Gastrocnemius medialis (tissue), 4 donors: ENCODE measurements around the gene NAXD. TPM values are rescaled to one million over a fixed set of nuclear protein-coding genes. Genes with fewer than 3 reads are reported as not detected.

ENCODE experiments used
- ATAC-seq, 2 donors: fragments of 150-250 bp; one replicate each; pipeline ENCODE4 v1.9.1; 2016
- DNase-seq, 2 donors: peaks; one replicate each; pipeline ENCODE4 v3.0.0-alpha.2; 2019
- H3K27ac ChIP-seq, 4 donors: fragments of 200-600 bp; sonication (generic); 1 replicate in 1 of 4; 2 replicates in 3 of 4; pipeline ENCODE4 v1.5.1; 2016 to 2018; ENCODE audit warnings: mild to moderate bottlenecking in 2 of 4, moderate library complexity in 1 of 4
- H3K27me3 ChIP-seq, 3 donors: fragments of 200-600 bp; sonication (generic) in 2 of 3; 1 replicate in 1 of 3; 2 replicates in 2 of 3; pipeline versions ENCODE4 v1.5.1 to v1.6.0; 2016 to 2019; ENCODE audit warnings: mild to moderate bottlenecking in 1 of 3, moderate library complexity in 1 of 3
- H3K36me3 ChIP-seq, 2 donors: fragments of 200-600 bp; sonication (generic) in 1 of 2; one replicate each; pipeline ENCODE4 v1.5.1; 2017 to 2018
- H3K4me1 ChIP-seq, 2 donors: fragments of 200-600 bp; sonication (generic) in 1 of 2; one replicate each; pipeline ENCODE4 v1.5.1; 2016 to 2017; ENCODE audit warnings: mild to moderate bottlenecking in 2 of 2
- H3K4me3 ChIP-seq, 4 donors: fragments of 200-600 bp; sonication (generic) in 3 of 4; 1 replicate in 1 of 4; 2 replicates in 3 of 4; pipeline ENCODE4 v1.5.1; 2016 to 2019; ENCODE audit warnings: mild to moderate bottlenecking in 2 of 4
- H3K9me3 ChIP-seq, 3 donors: fragments of 200-600 bp; sonication (generic) in 2 of 3; 1 replicate in 1 of 3; 2 replicates in 2 of 3; pipeline ENCODE4 v1.5.1; 2016 to 2019
- POLR2A ChIP-seq, 2 donors: fragments of 450-650 bp; IDR thresholded peaks; one replicate each; pipeline ENCODE4 v1.6.1; 2017; ENCODE audit warnings: antibody characterized with exemption in 2 of 2, mild to moderate bottlenecking in 2 of 2, moderate library complexity in 2 of 2
- in situ Hi-C, 4 donors: fragments of 200-750 bp; cut with MboI; loops; one replicate each; pipeline versions ENCODE4 v1.15.0 to v1.8.0; 2017; ENCODE audit warnings: low sequenced_read_pairs in 4 of 4
- intact Hi-C: fragments of 100-400 bp; cut with DNase I; formaldehyde crosslinking; loops from one replicate; pipeline ENCODE4 v1.15.1; 2023; ENCODE audit warnings: low total_unique reads
- total RNA-seq, 4 donors: library from RNA; depleted of rRNA; stranded (reverse); fragments of >200 nt; gene quantifications; one replicate each; pipeline versions ENCODE4 v1.1.0 to v1.2.3, GENCODE V29; 2016
- TF ChIP-seq, protein P1 (sequence below), 5 experiments: fragments of 450-650 bp in 3 of 5; fragments of 200-600 bp in 2 of 5; sonication (generic) in 2 of 5; IDR thresholded peaks in 4 of 5; conservative IDR thresholded peaks in 1 of 5; 1 replicate in 4 of 5; 2 replicates in 1 of 5; pipeline ENCODE4 v1.5.1; 2016 to 2019; ENCODE audit warnings: antibody characterized with exemption in 5 of 5, mild to moderate bottlenecking in 3 of 5, moderate library complexity in 3 of 5

The NAXD gene
- total RNA-seq, 4 donors from 2014 or later, result 17.9 to 24.7 (median 21.5) TPM

- TF ChIP-seq POLR2A (IDR thresholded peaks at IDR 0.05), result no peak
- TF ChIP-seq, protein P1, sequence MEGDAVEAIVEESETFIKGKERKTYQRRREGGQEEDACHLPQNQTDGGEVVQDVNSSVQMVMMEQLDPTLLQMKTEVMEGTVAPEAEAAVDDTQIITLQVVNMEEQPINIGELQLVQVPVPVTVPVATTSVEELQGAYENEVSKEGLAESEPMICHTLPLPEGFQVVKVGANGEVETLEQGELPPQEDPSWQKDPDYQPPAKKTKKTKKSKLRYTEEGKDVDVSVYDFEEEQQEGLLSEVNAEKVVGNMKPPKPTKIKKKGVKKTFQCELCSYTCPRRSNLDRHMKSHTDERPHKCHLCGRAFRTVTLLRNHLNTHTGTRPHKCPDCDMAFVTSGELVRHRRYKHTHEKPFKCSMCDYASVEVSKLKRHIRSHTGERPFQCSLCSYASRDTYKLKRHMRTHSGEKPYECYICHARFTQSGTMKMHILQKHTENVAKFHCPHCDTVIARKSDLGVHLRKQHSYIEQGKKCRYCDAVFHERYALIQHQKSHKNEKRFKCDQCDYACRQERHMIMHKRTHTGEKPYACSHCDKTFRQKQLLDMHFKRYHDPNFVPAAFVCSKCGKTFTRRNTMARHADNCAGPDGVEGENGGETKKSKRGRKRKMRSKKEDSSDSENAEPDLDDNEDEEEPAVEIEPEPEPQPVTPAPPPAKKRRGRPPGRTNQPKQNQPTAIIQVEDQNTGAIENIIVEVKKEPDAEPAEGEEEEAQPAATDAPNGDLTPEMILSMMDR (IDR thresholded peaks at IDR 0.05 in 4 of 5, conservative IDR thresholded peaks at IDR 0.05 in 1 of 5), result no peak
- H3K36me3 ChIP-seq, result no peaks in the 10 kb centered on the region
- H3K27me3 ChIP-seq, result peaks cover 0 to 10% (median 4%) of the 10 kb centered on the region in 3 donors
- no peak overlapping the region for H3K4me3 ChIP-seq
- ATAC-seq, result no peak
- intact Hi-C loops (no loop called here), in situ Hi-C loops (loop anchor here in 2 of 4 donors (10.0 to 25.0 kb wide), 2 partner anchors 110 to 117 kb away; no protein-coding TSS in a partner anchor)
- no peak for DNase-seq
- H3K27ac ChIP-seq, result no peak overlapping the region
- H3K9me3 ChIP-seq, result no peaks in the 10 kb centered on the region
- no peaks in the 10 kb centered on the region for H3K4me1 ChIP-seq
Measured at GRCh38 chr13:110571896-110572777, 43.2 kb upstream of the NAXD start.

GRCh38 chr13:110572778-110573118 is 42.6 kb upstream of the NAXD start:
- Histone ChIP-seq H3K4me3 (no peak overlapping the region), H3K36me3 (no peaks in the 10 kb centered on the region), H3K27me3 (peaks cover 0 to 10% (median 4%) of the 10 kb centered on the region in 3 donors), H3K4me1 (no peaks in the 10 kb centered on the region), H3K27ac (no peak overlapping the region), H3K9me3 (no peaks in the 10 kb centered on the region)
- DNase-seq (no peak), ATAC-seq (no peak)
- in situ Hi-C loops (loop anchor here in 2 of 4 donors (10.0 to 25.0 kb wide), 2 partner anchors 110 to 118 kb away; no protein-coding TSS in a partner anchor), intact Hi-C loops (no loop called here)
- no peak for TF ChIP-seq POLR2A (IDR thresholded peaks at IDR 0.05)
- TF ChIP-seq, protein P1 (IDR thresholded peaks at IDR 0.05 in 4 of 5, conservative IDR thresholded peaks at IDR 0.05 in 1 of 5), result no peak

DNA sequence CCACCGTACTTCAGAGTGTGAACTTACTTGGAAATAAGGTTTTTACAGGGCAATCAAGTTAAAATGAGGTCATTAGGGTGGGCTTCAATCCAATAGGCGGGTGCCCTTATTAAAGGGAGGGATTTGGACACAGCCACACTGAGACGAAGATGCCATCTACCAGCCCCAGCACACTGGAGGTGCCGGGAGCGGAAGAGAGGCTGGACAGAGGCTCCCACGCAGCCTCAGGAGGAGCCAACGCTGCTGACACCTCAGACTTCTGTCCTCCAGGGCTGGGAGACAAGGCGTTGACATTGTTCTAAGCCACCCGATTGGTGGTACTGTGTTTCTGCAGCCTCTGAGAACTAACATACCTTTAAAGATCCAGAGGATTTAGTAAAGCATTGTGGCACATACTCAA is 41.2 kb upstream of the NAXD start:
- Histone ChIP-seq H3K9me3 (no peaks in the 10 kb centered on the region), H3K4me3 (no peak overlapping the region), H3K36me3 (no peaks in the 10 kb centered on the region), H3K27ac (no peak overlapping the region), H3K27me3 (peaks cover 0 to 10% (median 4%) of the 10 kb centered on the region in 3 donors), H3K4me1 (no peaks in the 10 kb centered on the region)
- ATAC-seq (no peak), DNase-seq (no peak)
- intact Hi-C loops, result no loop called here
- TF ChIP-seq, protein P1 (IDR thresholded peaks at IDR 0.05 in 4 of 5, conservative IDR thresholded peaks at IDR 0.05 in 1 of 5), result no peak
- no peak for TF ChIP-seq POLR2A (IDR thresholded peaks at IDR 0.05)
- in situ Hi-C loops, result loop anchor here in 2 of 4 donors (10.0 to 25.0 kb wide), 2 partner anchors 112 to 119 kb away; no protein-coding TSS in a partner anchor

- Histone ChIP-seq H3K4me3 (no peak overlapping the region), H3K4me1 (no peaks in the 10 kb centered on the region), H3K27ac (no peak overlapping the region), H3K36me3 (no peaks in the 10 kb centered on the region), H3K27me3 (peaks cover 0 to 10% (median 4%) of the 10 kb centered on the region in 3 donors), H3K9me3 (no peaks in the 10 kb centered on the region)
- ATAC-seq (peak in 1 of 2 donors; percentile 41), DNase-seq (peak in 1 of 2 donors; percentile 23)
- TF ChIP-seq, protein P1 (IDR thresholded peaks at IDR 0.05 in 4 of 5, conservative IDR thresholded peaks at IDR 0.05 in 1 of 5), result no peak
- TF ChIP-seq POLR2A (IDR thresholded peaks at IDR 0.05), result no peak
- intact Hi-C loops, result loop anchor here (5.0 kb wide), 1 partner anchor 118 kb away; no protein-coding TSS in a partner anchor
- in situ Hi-C loops, result loop anchor here in 1 of 4 donors (10.0 kb wide), 1 partner anchor 121 kb away; no protein-coding TSS in a partner anchor
Measured at GRCh38 chr13:110575322-110576069, 39.8 kb upstream of the NAXD start.
